Fibroblast of lung (primary cell): ENCODE measurements around the gene AKNA.

Experiments
- EZH2 ChIP-seq: IDR thresholded peaks from 2 replicates; pipeline ENCODE4 v1.5.1; 2012; ENCODE audit warnings: low read length, control low read depth, mild to moderate bottlenecking; ENCODE audit errors: missing control alignments
- TF ChIP-seq, protein P1 (sequence below), 2 donors: IDR thresholded peaks in 1 of 2; conservative IDR thresholded peaks in 1 of 2; 1 replicate in 1 of 2; 2 replicates in 1 of 2; pipeline ENCODE4 v1.5.1; 2011 to 2012; ENCODE audit warnings: low read length in 2 of 2, control low read depth in 1 of 2, inconsistent platforms in 1 of 2, low read depth in 1 of 2, mild to moderate bottlenecking in 1 of 2

DNA sequence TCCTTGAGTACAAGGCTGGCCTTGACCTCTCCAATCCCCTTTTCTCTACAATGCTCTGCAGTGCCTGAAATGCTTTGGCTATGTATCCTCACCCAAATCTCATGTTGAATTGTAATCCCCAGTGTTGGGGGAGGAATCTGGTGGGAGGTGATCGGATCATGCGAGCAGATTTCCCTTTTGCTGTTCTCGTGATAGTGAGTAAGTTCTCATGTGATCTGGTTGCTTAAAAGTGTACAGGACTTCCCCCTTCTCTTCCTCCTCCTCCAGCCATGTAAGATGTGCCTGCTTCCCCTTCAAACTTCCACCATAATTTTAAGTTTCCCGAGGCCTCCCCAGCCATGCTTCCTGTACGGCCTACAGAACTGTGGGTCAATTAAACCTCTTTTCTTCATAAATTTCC, 28.5 kb upstream of the AKNA start:
- TF ChIP-seq, protein P1, sequence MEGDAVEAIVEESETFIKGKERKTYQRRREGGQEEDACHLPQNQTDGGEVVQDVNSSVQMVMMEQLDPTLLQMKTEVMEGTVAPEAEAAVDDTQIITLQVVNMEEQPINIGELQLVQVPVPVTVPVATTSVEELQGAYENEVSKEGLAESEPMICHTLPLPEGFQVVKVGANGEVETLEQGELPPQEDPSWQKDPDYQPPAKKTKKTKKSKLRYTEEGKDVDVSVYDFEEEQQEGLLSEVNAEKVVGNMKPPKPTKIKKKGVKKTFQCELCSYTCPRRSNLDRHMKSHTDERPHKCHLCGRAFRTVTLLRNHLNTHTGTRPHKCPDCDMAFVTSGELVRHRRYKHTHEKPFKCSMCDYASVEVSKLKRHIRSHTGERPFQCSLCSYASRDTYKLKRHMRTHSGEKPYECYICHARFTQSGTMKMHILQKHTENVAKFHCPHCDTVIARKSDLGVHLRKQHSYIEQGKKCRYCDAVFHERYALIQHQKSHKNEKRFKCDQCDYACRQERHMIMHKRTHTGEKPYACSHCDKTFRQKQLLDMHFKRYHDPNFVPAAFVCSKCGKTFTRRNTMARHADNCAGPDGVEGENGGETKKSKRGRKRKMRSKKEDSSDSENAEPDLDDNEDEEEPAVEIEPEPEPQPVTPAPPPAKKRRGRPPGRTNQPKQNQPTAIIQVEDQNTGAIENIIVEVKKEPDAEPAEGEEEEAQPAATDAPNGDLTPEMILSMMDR (conservative IDR thresholded peaks at IDR 0.05 in 1 of 2, IDR thresholded peaks at IDR 0.05 in 1 of 2; ENCODE audit: low read depth in 1 of 2, low read length in 2 of 2), result no peak
- no peak for TF ChIP-seq EZH2
